ENCODE data around the gene ERICH4.
"Not testable (repeated sequence)": the region's sequence is repeated elsewhere in the genome, so short reads cannot be mapped to it uniquely, and the experiment has no call there.

ERICH4 gene

GRCh38 chr19:41476583-41476982 lies 33.6 kb downstream of the ERICH4 start:
- TF ChIP-seq CTCF (IDR thresholded peaks at IDR 0.05; ENCODE audit: low read depth, low read length) = no peak
- no peak for DNase-seq (ENCODE audit: extremely low read depth, low read depth)

- DNase-seq (ENCODE audit: extremely low read depth, low read depth) = no peak
- TF ChIP-seq CTCF (IDR thresholded peaks at IDR 0.05; ENCODE audit: low read depth, low read length) = no peak
These were observed 35.2 kb downstream of the ERICH4 start for GRCh38 chr19:41478171-41478570.

GRCh38 chr19:41478875-41479756 lies 36.2 kb downstream of the ERICH4 start:
- TF ChIP-seq CTCF (IDR thresholded peaks at IDR 0.05; ENCODE audit: low read depth, low read length) = no peak
- no peak for DNase-seq (ENCODE audit: extremely low read depth, low read depth)

- no peak for DNase-seq (ENCODE audit: extremely low read depth, low read depth)
- TF ChIP-seq CTCF (IDR thresholded peaks at IDR 0.05; ENCODE audit: low read depth, low read length) = no peak
These were observed 36.8 kb downstream of the ERICH4 start for GRCh38 chr19:41479757-41480191.

- DNase-seq (ENCODE audit: extremely low read depth, low read depth) = no peak
- TF ChIP-seq CTCF (IDR thresholded peaks at IDR 0.05; ENCODE audit: low read depth, low read length) = no peak
These were observed 37.4 kb downstream of the ERICH4 start for GRCh38 chr19:41480336-41480735.

GRCh38 chr19:41484822-41485221 lies 41.9 kb downstream of the ERICH4 start:
- TF ChIP-seq CTCF (IDR thresholded peaks at IDR 0.05; ENCODE audit: low read depth, low read length) = no peak
- no peak for DNase-seq (ENCODE audit: extremely low read depth, low read depth)

- DNase-seq (ENCODE audit: extremely low read depth, low read depth) = not testable (repeated sequence)
These were observed 44.0 kb downstream of the ERICH4 start for GRCh38 chr19:41486953-41487352.

GRCh38 chr19:41492843-41493242 lies 49.9 kb downstream of the ERICH4 start:
- no peak for DNase-seq (ENCODE audit: extremely low read depth, low read depth)
- TF ChIP-seq CTCF (IDR thresholded peaks at IDR 0.05; ENCODE audit: low read depth, low read length) = no peak
